Endothelial cell of umbilical vein (primary cell): ENCODE measurements around the gene GCLC. TPM values are rescaled to one million over a fixed set of nuclear protein-coding genes. Genes with fewer than 3 reads are reported as not detected.

Experiments used
- BruUV-seq: library from RNA; stranded (reverse); fragments of 400-500 nt; replicated peaks from 2 replicates; lab custom pipeline; 2021; lab: Mats Ljungman, UMichigan
- CTCF ChIA-PET: fragments of 300-600, 350-600 bp; sonication (Branson Sonifier 250); formaldehyde crosslinking; loops from one replicate; lab custom pipeline; 2021; ENCODE audit warnings: antibody characterized with exemption, inconsistent platforms; lab: Charles Lee
- POLR2A ChIA-PET: fragments of 300-600, 350-600 bp; sonication (Branson Sonifier 250); formaldehyde crosslinking; loops from one replicate; lab custom pipeline; 2021; ENCODE audit warnings: antibody characterized with exemption, inconsistent platforms; lab: Charles Lee
- DNase-seq: peaks from one replicate; pipeline ENCODE4 v3.0.0-alpha.2; 2011; ENCODE audit warnings: low read depth, low spot score
- FAIRE-seq: peaks from 2 replicates; lab custom pipeline; 2011; peaks lifted over from hg19 to GRCh38; lab: Jason Lieb, UNC
- H2AFZ ChIP-seq: 2 replicates; pipeline ENCODE4 v1.6.0; 2012; ENCODE audit warnings: low read depth, low read length, control low read depth, inconsistent platforms
- H3K27ac ChIP-seq: 2 replicates; pipeline ENCODE4 v1.5.1; 2011; ENCODE audit warnings: low read depth, mild to moderate bottlenecking, control low read depth, low read length, moderate library complexity; ENCODE audit not compliant: insufficient read depth
- H3K27me3 ChIP-seq, 2 experiments: 2 replicates each; pipeline versions ENCODE4 v1.6.0 to v1.6.1; 2011; ENCODE audit warnings: low read length in 2 of 2, mixed read lengths in 1 of 2; ENCODE audit not compliant: control insufficient read depth in 2 of 2, insufficient read depth in 2 of 2
- H3K36me3 ChIP-seq, 2 experiments: 2 replicates in 1 of 2; 3 replicates in 1 of 2; pipeline ENCODE4 v1.5.1; 2011; ENCODE audit warnings: low read length in 2 of 2, mild to moderate bottlenecking in 1 of 2, moderate library complexity in 1 of 2; ENCODE audit not compliant: control insufficient read depth in 2 of 2, insufficient read depth in 2 of 2; ENCODE audit errors: extremely low read depth in 1 of 2
- H3K4me1 ChIP-seq: 3 replicates; pipeline ENCODE4 v1.5.1; 2011; ENCODE audit warnings: mild to moderate bottlenecking, low read length; ENCODE audit not compliant: control insufficient read depth, insufficient read depth; ENCODE audit errors: extremely low read depth
- H3K4me2 ChIP-seq: 2 replicates; pipeline ENCODE4 v1.6.1; 2011; ENCODE audit warnings: low read length, control low read depth, mixed read lengths; ENCODE audit not compliant: insufficient read depth
- H3K4me3 ChIP-seq, 3 experiments: fragments of 200-600 bp in 1 of 3; sonication (generic), shearing (Covaris generic) in 1 of 3; replicated peaks in 1 of 3; 2 replicates each; pipeline ENCODE4 v1.5.1; 2011 to 2016; ENCODE audit warnings: control low read depth in 3 of 3, low read length in 3 of 3, mild to moderate bottlenecking in 2 of 3, inconsistent platforms in 1 of 3, low read depth in 1 of 3, moderate library complexity in 1 of 3; ENCODE audit not compliant: insufficient read depth in 1 of 3
- H3K79me2 ChIP-seq: 2 replicates; pipeline ENCODE4 v1.6.0; 2012; ENCODE audit warnings: low read length, inconsistent platforms; ENCODE audit not compliant: control insufficient read depth, insufficient read depth
- H3K9ac ChIP-seq: replicated peaks from 2 replicates; pipeline ENCODE3; 2011; ENCODE audit warnings: low read length, control low read depth; ENCODE audit not compliant: insufficient read depth; ENCODE audit errors: extremely low read depth
- H3K9me1 ChIP-seq: replicated peaks from 3 replicates; pipeline ENCODE4 v1.6.0; 2011; ENCODE audit warnings: mild to moderate bottlenecking, low read length; ENCODE audit not compliant: control insufficient read depth, insufficient read depth; ENCODE audit errors: extremely low read depth
- H3K9me3 ChIP-seq: replicated peaks from 2 replicates; pipeline ENCODE4 v1.5.1; 2012; ENCODE audit warnings: low read length, inconsistent platforms; ENCODE audit not compliant: control insufficient read depth, insufficient read depth
- H4K20me1 ChIP-seq: replicated peaks from 2 replicates; pipeline ENCODE3; 2011; ENCODE audit warnings: mild to moderate bottlenecking, low read length; ENCODE audit not compliant: control insufficient read depth, insufficient read depth; ENCODE audit errors: extremely low read depth
- CTCF ChIP-seq, 2 donors: IDR thresholded peaks; 1 replicate in 1 of 2; 2 replicates in 1 of 2; pipeline ENCODE4 v1.5.1; 2011; ENCODE audit warnings: low read length in 2 of 2, mild to moderate bottlenecking in 2 of 2, moderate library complexity in 2 of 2, control low read depth in 1 of 2, inconsistent platforms in 1 of 2, low read depth in 1 of 2; ENCODE audit not compliant: insufficient read depth in 1 of 2; ENCODE audit errors: extremely low read depth in 1 of 2
- EZH2 ChIP-seq: IDR thresholded peaks from 2 replicates; pipeline ENCODE4 v1.6.1; 2012; ENCODE audit warnings: borderline replicate concordance, low read depth, mild to moderate bottlenecking, moderate library complexity, low read length, inconsistent platforms; ENCODE audit not compliant: severe bottlenecking
- FOS ChIP-seq: IDR thresholded peaks from 2 replicates; pipeline ENCODE4 v1.6.1; 2011; ENCODE audit warnings: mild to moderate bottlenecking, low read length, moderate library complexity, borderline replicate concordance; ENCODE audit not compliant: insufficient read depth
- GATA2 ChIP-seq: IDR thresholded peaks from 2 replicates; pipeline ENCODE4 v1.7.0; 2011; ENCODE audit warnings: low read depth, mild to moderate bottlenecking, moderate library complexity, mixed read lengths, low read length; ENCODE audit not compliant: insufficient read length, insufficient read depth
- JUN ChIP-seq: IDR thresholded peaks from 2 replicates; pipeline ENCODE4 v1.6.1; 2011; ENCODE audit warnings: borderline replicate concordance, low read depth; ENCODE audit not compliant: insufficient read length, insufficient read depth
- MAX ChIP-seq: IDR thresholded peaks from 2 replicates; pipeline ENCODE4 v1.6.1; 2011; ENCODE audit not compliant: insufficient read depth, insufficient read length
- MYC ChIP-seq: IDR thresholded peaks from one replicate; pipeline ENCODE4 v1.6.1; 2011; ENCODE audit warnings: mild to moderate bottlenecking, low read depth, low read length
- POLR2A ChIP-seq: IDR thresholded peaks from 2 replicates; pipeline ENCODE4 v1.6.1; 2012; ENCODE audit warnings: low read depth, mild to moderate bottlenecking, control low read depth, low read length
- POLR2AphosphoS5 ChIP-seq: IDR thresholded peaks from 2 replicates; pipeline ENCODE4 v1.6.1; 2012; ENCODE audit warnings: low read depth, mild to moderate bottlenecking, control low read depth, low read length, moderate library complexity; ENCODE audit not compliant: insufficient read depth
- dilution Hi-C: fragments of 300-500 bp; cut with MboI; formaldehyde crosslinking; loops from one replicate; pipeline ENCODE4 v1.15.0; 2019; ENCODE audit warnings: low sequenced_read_pairs; ENCODE audit not compliant: extremely low pct_ligation_motif_present
- intact Hi-C: fragments of 100-400 bp; cut with micrococcal nuclease; formaldehyde crosslinking; loops from one replicate; pipeline ENCODE4 v1.10.0; 2022
- polyA plus RNA-seq, 4 experiments: library from polyadenylated mRNA; depleted of rRNA in 3 of 4; stranded (reverse) in 3 of 4; unstranded in 1 of 4; fragments of >200 nt; gene quantifications; 2 replicates each; pipeline versions ENCODE4 v1.2.1 to v1.2.3, GENCODE V29; 2011 to 2012; ENCODE audit warnings: missing spikeins in 1 of 4
- total RNA-seq: library from RNA; stranded (reverse); gene quantifications from 2 replicates; pipeline ENCODE4 v1.2.3, GENCODE V29; 2021

The GCLC gene
- total and polyA plus RNA-seq, 2 donors (not counting 3 experiments of a cell fraction or from before 2014, with no cell fraction given) = 7.3 to 22.8 TPM

GRCh38 chr6:53503060-53503459 lies 41.8 kb downstream of the GCLC start:
- Histone ChIP-seq H3K9me3 (no peaks in the 10 kb centered on the region), H3K9ac (no peak overlapping the region), H3K4me1 (no peaks in the 10 kb centered on the region), H3K4me3 (no peak overlapping the region), H3K36me3 (peaks cover 2 to 20% of the 10 kb centered on the region in 2 experiments), H3K9me1 (no peaks in the 10 kb centered on the region), H3K79me2 (no peaks in the 10 kb centered on the region), H4K20me1 (no peaks in the 10 kb centered on the region), H3K4me2 (no peak overlapping the region), H3K27me3 (no peaks in the 10 kb centered on the region), H2AFZ (no peak overlapping the region), H3K27ac (no peak overlapping the region)
- CTCF ChIA-PET = interaction anchor here (3.4 kb wide), 1 partner anchor 10 kb away, joined by 15 read pairs; no protein-coding TSS in a partner anchor
- dilution Hi-C loops (no loop called here), intact Hi-C loops (no loop called here)
- TF ChIP-seq POLR2AphosphoS5 (no peak), MAX (no peak), FOS (no peak), MYC (no peak), CTCF (IDR thresholded peaks at IDR 0.05; ENCODE audit: extremely low read depth in 1 of 2, insufficient read depth in 1 of 2, low read depth in 1 of 2, low read length in 2 of 2) (no peak), JUN (no peak), GATA2 (no peak), POLR2A (no peak), EZH2 (no peak)
- FAIRE-seq (no peak), DNase-seq (no peak)
- no TSS peak for BruUV-seq
- POLR2A ChIA-PET = no interaction called here
